Kidney (tissue), 14 donors: Measurements from ENCODE around the gene CPE. TPM values are rescaled to one million over a fixed set of nuclear protein-coding genes. Genes with fewer than 3 reads are reported as not detected.

Source experiments
- DNase-seq, 5 donors: peaks; one replicate each; pipeline ENCODE4 v3.0.0-alpha.2; 2013 to 2020
- FAIRE-seq: peaks from 2 replicates; lab custom pipeline; 2012; peaks lifted over from hg19 to GRCh38; lab: Jason Lieb, UNC
- H3K27ac ChIP-seq, 2 donors: one replicate each; pipeline ENCODE4 v1.7.0; 2013; ENCODE audit warnings: low read depth in 2 of 2, low read length in 2 of 2, inconsistent platforms in 1 of 2
- H3K27me3 ChIP-seq: one replicate; pipeline ENCODE4 v1.7.1; 2013; ENCODE audit warnings: low read length, inconsistent platforms; ENCODE audit not compliant: control insufficient read depth, insufficient read depth
- H3K36me3 ChIP-seq, 3 donors: one replicate each; pipeline versions ENCODE4 v1.7.0 to v1.7.1; 2013; ENCODE audit warnings: low read length in 3 of 3, control low read depth in 1 of 3, inconsistent platforms in 1 of 3; ENCODE audit not compliant: insufficient read depth in 3 of 3, control insufficient read depth in 2 of 3
- H3K4me1 ChIP-seq, 3 donors: one replicate each; pipeline versions ENCODE4 v1.7.0 to v1.7.1; 2013; ENCODE audit warnings: low read length in 3 of 3, inconsistent platforms in 1 of 3, low read depth in 1 of 3; ENCODE audit not compliant: control insufficient read depth in 2 of 3, insufficient read depth in 2 of 3
- H3K4me3 ChIP-seq, 3 donors: one replicate each; pipeline versions ENCODE4 v1.7.0 to v1.8.1; 2013; ENCODE audit warnings: low read length in 3 of 3, control low read depth in 1 of 3, inconsistent platforms in 1 of 3
- H3K9ac ChIP-seq, 3 donors: one replicate each; pipeline versions ENCODE4 v1.7.0 to v1.7.1; 2013; ENCODE audit warnings: low read length in 3 of 3, control low read depth in 1 of 3, inconsistent platforms in 1 of 3
- H3K9me3 ChIP-seq, 3 donors: one replicate each; pipeline versions ENCODE4 v1.7.0 to v1.7.1; 2013; ENCODE audit warnings: low read length in 3 of 3, control low read depth in 1 of 3, inconsistent platforms in 1 of 3; ENCODE audit not compliant: control insufficient read depth in 2 of 3, insufficient read depth in 1 of 3
- intact Hi-C: fragments of 100-400 bp; cut with DNase I; formaldehyde crosslinking; loops from one replicate; pipeline ENCODE4 v1.11.1; 2022
- polyA plus RNA-seq: library from polyadenylated mRNA; stranded (reverse); fragments of 350-450 nt; fragmentation: Illumina TruSeq; extraction: RNeasy Lipid Tissue Mini Kit (QIAGEN cat#74804); gene quantifications from one replicate; pipeline ENCODE4 v1.2.3, GENCODE V29; 2014; ENCODE audit warnings: low read depth, low replicate concordance; ENCODE audit not compliant: insufficient read depth
- total RNA-seq: library from RNA; stranded (reverse); fragmentation: NEBNext Ultra II Directional; extraction: Animal tissue kit (Norgen Biotek cat#: 25700); gene quantifications from one replicate; pipeline ENCODE4 v1.2.1, GENCODE V29; 2021
- TF ChIP-seq, protein P1 (sequence below): IDR thresholded peaks from 3 replicates; pipeline ENCODE4 v1.5.1; 2012; ENCODE audit warnings: mild to moderate bottlenecking, moderate library complexity, borderline replicate concordance; ENCODE audit not compliant: insufficient read depth; ENCODE audit errors: extremely low read depth
- donor health status: control.
- donor health status: control.
- donor health status: control.
- donor health status: control.
- donor health status: control.
- donor health status: DM: yes; HTN: yes; CAD: no.
- donor health status: Normal renal cell carcinoma (clear cell type).

The CPE gene
- total and polyA plus RNA-seq, 2 donors from 2014 or later = 24.2 to 87.7 TPM

DNA sequence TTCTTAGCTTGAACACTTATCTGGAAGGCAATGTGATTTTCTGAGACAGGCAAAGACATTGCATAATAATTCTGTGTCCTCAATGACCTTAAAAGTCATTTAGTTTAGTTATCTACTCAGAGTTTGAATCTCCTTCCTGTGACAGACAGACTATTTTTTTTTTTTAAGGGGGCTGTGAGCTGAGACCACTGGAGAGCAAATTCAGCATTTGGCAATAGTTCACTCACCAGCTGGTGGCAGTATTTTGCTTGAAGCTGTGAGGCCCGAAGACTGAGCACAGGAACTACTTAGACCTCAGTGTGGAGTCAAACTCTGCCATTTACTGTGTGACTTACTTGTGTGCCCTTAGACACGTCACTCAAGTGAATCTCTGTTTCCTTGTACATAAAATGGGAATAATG lies 22.9 kb upstream of the CPE start:
- no peaks in the 10 kb centered on the region for H3K9me3 ChIP-seq
- DNase-seq (peak in 3 of 5 donors; percentile 61 to 83 (median 62)), FAIRE-seq (no peak)
- intact Hi-C loops = no loop called here
- H3K4me1 ChIP-seq = no peaks in the 10 kb centered on the region
- H3K27me3 ChIP-seq = no peaks in the 10 kb centered on the region
- no peak overlapping the region for H3K4me3 ChIP-seq
- H3K9ac ChIP-seq = no peak overlapping the region
- H3K36me3 ChIP-seq = no peaks in the 10 kb centered on the region
- no peak overlapping the region for H3K27ac ChIP-seq
- TF ChIP-seq, protein P1, sequence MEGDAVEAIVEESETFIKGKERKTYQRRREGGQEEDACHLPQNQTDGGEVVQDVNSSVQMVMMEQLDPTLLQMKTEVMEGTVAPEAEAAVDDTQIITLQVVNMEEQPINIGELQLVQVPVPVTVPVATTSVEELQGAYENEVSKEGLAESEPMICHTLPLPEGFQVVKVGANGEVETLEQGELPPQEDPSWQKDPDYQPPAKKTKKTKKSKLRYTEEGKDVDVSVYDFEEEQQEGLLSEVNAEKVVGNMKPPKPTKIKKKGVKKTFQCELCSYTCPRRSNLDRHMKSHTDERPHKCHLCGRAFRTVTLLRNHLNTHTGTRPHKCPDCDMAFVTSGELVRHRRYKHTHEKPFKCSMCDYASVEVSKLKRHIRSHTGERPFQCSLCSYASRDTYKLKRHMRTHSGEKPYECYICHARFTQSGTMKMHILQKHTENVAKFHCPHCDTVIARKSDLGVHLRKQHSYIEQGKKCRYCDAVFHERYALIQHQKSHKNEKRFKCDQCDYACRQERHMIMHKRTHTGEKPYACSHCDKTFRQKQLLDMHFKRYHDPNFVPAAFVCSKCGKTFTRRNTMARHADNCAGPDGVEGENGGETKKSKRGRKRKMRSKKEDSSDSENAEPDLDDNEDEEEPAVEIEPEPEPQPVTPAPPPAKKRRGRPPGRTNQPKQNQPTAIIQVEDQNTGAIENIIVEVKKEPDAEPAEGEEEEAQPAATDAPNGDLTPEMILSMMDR = peak; percentile 54

- intact Hi-C loops = no loop called here
- DNase-seq = no peak
- no peaks in the 10 kb centered on the region for H3K4me1 ChIP-seq
- no peak for FAIRE-seq
- H3K27ac ChIP-seq = no peak overlapping the region
- TF ChIP-seq, protein P1 = no peak
- H3K9ac ChIP-seq = no peak overlapping the region
- no peak overlapping the region for H3K4me3 ChIP-seq
- H3K36me3 ChIP-seq = no peaks in the 10 kb centered on the region
- no peaks in the 10 kb centered on the region for H3K9me3 ChIP-seq
- H3K27me3 ChIP-seq = no peaks in the 10 kb centered on the region
Measured at GRCh38 chr4:165359506-165359905, 19.3 kb upstream of the CPE start.

- intact Hi-C loops = no loop called here
- no peaks in the 10 kb centered on the region for H3K27me3 ChIP-seq
- no peak for FAIRE-seq
- TF ChIP-seq, protein P1 = no peak
- no peaks in the 10 kb centered on the region for H3K9me3 ChIP-seq
- H3K4me1 ChIP-seq = no peaks in the 10 kb centered on the region
- no peak overlapping the region for H3K27ac ChIP-seq
- no peak overlapping the region for H3K9ac ChIP-seq
- H3K36me3 ChIP-seq = no peaks in the 10 kb centered on the region
- no peak for DNase-seq
- no peak overlapping the region for H3K4me3 ChIP-seq
Measured at GRCh38 chr4:165360041-165360695, 18.6 kb upstream of the CPE start.
